ENCODE measurements around the gene PTPN22. TPM values are rescaled to one million over a fixed set of nuclear protein-coding genes. Genes with fewer than 3 reads are reported as not detected.

The PTPN22 gene
- total RNA-seq, 1 donor from 2014 or later = 26.1 TPM

DNA sequence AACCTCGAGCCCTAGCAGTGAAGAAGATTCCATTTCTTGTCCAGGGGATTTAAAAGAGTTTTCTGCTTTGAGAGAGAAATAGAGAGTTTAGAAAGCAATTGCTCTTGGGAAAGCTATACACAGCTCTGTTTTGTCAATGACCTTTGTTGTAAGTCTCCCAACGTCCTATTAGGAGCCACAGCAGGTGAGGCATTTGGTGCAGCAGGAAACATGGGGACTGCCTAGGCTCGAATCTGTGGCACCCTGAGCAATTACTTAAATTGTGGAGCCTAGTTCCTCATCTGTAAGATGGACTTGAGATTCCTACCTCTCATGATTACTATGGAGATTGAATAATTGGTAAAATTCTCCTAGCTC is 41.8 kb upstream of the PTPN22 start:
- TF ChIP-seq, protein P1, sequence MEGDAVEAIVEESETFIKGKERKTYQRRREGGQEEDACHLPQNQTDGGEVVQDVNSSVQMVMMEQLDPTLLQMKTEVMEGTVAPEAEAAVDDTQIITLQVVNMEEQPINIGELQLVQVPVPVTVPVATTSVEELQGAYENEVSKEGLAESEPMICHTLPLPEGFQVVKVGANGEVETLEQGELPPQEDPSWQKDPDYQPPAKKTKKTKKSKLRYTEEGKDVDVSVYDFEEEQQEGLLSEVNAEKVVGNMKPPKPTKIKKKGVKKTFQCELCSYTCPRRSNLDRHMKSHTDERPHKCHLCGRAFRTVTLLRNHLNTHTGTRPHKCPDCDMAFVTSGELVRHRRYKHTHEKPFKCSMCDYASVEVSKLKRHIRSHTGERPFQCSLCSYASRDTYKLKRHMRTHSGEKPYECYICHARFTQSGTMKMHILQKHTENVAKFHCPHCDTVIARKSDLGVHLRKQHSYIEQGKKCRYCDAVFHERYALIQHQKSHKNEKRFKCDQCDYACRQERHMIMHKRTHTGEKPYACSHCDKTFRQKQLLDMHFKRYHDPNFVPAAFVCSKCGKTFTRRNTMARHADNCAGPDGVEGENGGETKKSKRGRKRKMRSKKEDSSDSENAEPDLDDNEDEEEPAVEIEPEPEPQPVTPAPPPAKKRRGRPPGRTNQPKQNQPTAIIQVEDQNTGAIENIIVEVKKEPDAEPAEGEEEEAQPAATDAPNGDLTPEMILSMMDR (IDR thresholded peaks at IDR 0.05) = no peak
- no peak overlapping the region for H3K4me3 Mint-ChIP-seq
- H3K27ac Mint-ChIP-seq = no peak overlapping the region
- H3K27me3 Mint-ChIP-seq = no peaks in the 10 kb centered on the region
- no peaks in the 10 kb centered on the region for H3K4me1 Mint-ChIP-seq
- H3K36me3 Mint-ChIP-seq (ENCODE audit: low read depth) = peaks cover 30% of the 10 kb centered on the region
- POLR2A ChIA-PET = interaction anchor here (1.5 kb wide), 1 partner anchor 16 kb away, joined by 4 read pairs; the partner anchor contains the start of gene HIPK1
- DNase-seq (no peak), ATAC-seq (ENCODE audit: low read depth) (no peak)
- intact Hi-C loops (cut with micrococcal nuclease) = no loop called here
- CTCF ChIA-PET = interaction anchor here (1.5 kb wide), 1 partner anchor 78 kb away, joined by 3 read pairs; no protein-coding TSS in a partner anchor
- no peaks in the 10 kb centered on the region for H3K9me3 Mint-ChIP-seq

DNA sequence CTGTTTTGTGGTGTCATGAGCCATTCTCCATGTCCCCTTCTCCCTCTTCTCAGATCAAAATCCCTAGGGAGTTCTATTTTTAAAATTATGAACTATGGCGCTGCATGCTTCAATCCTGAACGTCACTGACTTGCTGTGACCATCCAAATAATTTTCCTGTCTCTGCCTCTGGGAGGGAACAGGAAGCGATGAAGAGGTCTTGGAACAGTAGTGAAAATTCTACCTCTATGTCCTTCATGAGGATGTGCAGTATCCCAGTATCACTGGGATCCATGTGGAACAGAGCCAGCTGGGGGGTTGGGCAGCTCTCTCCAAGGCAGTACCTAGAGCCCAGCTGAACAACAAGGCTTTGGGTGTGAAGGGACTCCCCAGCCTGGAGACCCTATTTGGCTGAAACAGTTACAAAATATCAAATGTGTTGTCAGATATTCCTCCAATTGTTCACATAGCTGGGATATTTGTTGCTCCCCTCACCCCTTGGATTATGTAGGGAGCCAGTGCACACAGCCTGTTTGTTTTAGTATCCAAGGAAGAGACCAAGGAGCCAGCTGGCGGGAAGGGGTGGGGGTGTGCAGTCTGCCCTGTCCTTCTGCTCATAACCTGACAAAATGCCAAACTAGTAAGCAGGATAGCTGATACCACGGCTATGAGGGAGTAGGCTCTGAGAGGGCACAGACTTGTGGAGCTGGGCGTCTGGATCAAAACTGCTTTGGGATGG is 41.2 kb upstream of the PTPN22 start:
- intact Hi-C loops (cut with micrococcal nuclease) = no loop called here

DNA sequence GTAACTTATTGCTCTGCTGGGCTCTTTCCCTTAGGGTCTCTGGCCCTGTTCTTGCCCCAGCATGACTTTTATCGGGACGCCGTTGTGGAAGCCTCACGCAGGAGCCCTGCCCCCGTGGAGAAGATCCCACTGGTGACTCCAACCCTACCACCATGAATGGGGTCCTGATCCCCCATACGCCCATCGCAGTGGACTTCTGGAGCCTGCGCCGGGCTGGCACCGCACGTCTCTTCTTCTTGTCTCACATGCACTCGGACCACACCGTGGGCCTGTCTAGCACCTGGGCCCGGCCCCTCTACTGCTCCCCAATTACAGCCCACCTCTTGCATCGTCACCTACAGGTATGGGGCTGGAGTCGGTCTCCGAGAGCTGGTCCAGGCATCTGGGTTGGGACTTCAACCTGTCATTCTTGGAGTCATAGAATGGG is 33.9 kb upstream of the PTPN22 start:
- Mint-ChIP-seq H3K27me3 (no peaks in the 10 kb centered on the region), H3K36me3 (ENCODE audit: low read depth) (peaks cover 61% of the 10 kb centered on the region), H3K27ac (peak overlapping the region; percentile 95), H3K4me3 (peak overlapping the region; percentile 94), H3K9me3 (no peaks in the 10 kb centered on the region), H3K4me1 (peaks cover 51% of the 10 kb centered on the region)
- no peak for DNase-seq
- no peak for ATAC-seq (ENCODE audit: low read depth)
- intact Hi-C loops (cut with micrococcal nuclease) = loop anchor here (1.0 to 10.0 kb wide), 9 partner anchors 24 to 1511 kb away; partner anchors contain the start of genes BCAS2, CSDE1, CTTNBP2NL and HIPK1
- TF ChIP-seq, protein P1 (IDR thresholded peaks at IDR 0.05) = no peak
- POLR2A ChIA-PET = interaction anchor here (0.6 to 5.2 kb wide), 8 partner anchors 24 to 99 kb away, joined by 3 to 127 read pairs (median 8); partner anchors contain the start of genes HIPK1 and RSBN1
- CTCF ChIA-PET = interaction anchor here (1.1 to 3.8 kb wide), 4 partner anchors 21 to 71 kb away, joined by 3 to 43 read pairs (median 24); partner anchors contain the start of gene HIPK1

More for the DNA sequence above, 41.2 kb upstream of the PTPN22 start:
- CTCF ChIA-PET = interaction anchor here (1.5 kb wide), 1 partner anchor 77 kb away, joined by 3 read pairs; no protein-coding TSS in a partner anchor
- Mint-ChIP-seq H3K27me3 (no peaks in the 10 kb centered on the region), H3K36me3 (ENCODE audit: low read depth) (peaks cover 35% of the 10 kb centered on the region), H3K4me1 (no peaks in the 10 kb centered on the region), H3K27ac (no peak overlapping the region), H3K9me3 (no peaks in the 10 kb centered on the region), H3K4me3 (no peak overlapping the region)
- POLR2A ChIA-PET = interaction anchor here (1.5 kb wide), 1 partner anchor 16 kb away, joined by 4 read pairs; the partner anchor contains the start of gene HIPK1
- DNase-seq (no peak), ATAC-seq (ENCODE audit: low read depth) (no peak)
- TF ChIP-seq, protein P1 (IDR thresholded peaks at IDR 0.05) = no peak

DNA sequence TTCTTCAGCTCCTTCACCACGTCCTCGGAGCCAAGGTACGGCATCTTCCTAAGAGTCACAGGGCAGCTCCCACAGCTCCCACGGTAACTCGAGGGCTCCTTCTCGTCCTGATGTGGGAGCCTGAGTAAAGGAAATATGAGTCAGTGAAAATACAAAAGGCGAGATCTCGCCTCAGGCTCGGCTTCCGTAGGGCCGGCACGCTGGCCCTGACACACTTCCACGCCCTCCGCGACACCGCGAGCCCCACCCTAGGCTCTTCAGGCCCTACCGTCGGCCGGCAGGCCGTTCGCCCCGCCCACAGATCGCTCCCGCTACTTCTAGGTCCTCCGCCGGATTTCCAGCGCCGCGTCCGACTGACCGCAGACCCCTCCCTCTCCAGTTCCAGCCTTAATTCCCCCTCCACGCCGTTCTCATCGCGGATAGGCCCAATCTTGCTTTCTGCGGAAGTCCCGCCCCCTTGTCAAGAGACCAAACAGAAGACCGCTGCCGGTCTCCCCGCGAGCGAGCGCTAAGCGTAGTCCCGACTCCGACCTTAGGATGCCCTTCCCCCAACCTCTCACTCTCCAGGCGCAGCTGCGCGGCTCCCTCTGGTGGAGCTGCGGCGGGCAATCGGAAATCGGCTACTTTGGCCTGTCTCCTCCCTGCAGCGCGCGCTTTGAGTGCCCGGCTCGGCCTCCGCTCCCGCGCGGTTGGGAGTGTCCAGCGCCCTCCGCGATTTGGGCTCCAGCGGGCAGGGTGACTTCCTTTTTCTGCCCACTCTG is 33.3 kb upstream of the PTPN22 start, which contains the start of the genes AP4B1 and DCLRE1B:
TSS of gene AP4B1 (minus strand) at position 126 of the 761 bp plus-strand sequence. CDS start at position 44, 82 bp downstream.
TSS of gene DCLRE1B (plus strand) at position 653 of the 761 bp plus-strand sequence. CDS start 261 bp downstream, outside the sequence.
- H3K27ac Mint-ChIP-seq = peak within 1 kb of the TSS; percentile 95
- peaks cover 51% of the 10 kb centered on the region for H3K4me1 Mint-ChIP-seq
- CTCF ChIA-PET = interaction anchor here (1.0 to 3.8 kb wide), 9 partner anchors 22 to 70 kb away, joined by 3 to 43 read pairs (median 4); partner anchors contain the start of gene HIPK1
- ATAC-seq (ENCODE audit: low read depth) (peak; percentile 91), DNase-seq (peak; percentile 89)
- H3K9me3 Mint-ChIP-seq = no peaks in the 10 kb centered on the region
- POLR2A ChIA-PET = interaction anchor here (0.7 to 5.2 kb wide), 12 partner anchors 25 to 145 kb away, joined by 3 to 127 read pairs (median 8); partner anchors contain the start of genes HIPK1, PHTF1 and RSBN1
- H3K36me3 Mint-ChIP-seq (ENCODE audit: low read depth) = peaks cover 61% of the 10 kb centered on the region
- intact Hi-C loops (cut with micrococcal nuclease) = loop anchor here (1.0 to 10.0 kb wide), 10 partner anchors 24 to 1510 kb away; partner anchors contain the start of genes BCAS2, CSDE1, CTTNBP2NL and HIPK1
- TF ChIP-seq, protein P1 (IDR thresholded peaks at IDR 0.05) = no peak
- peak within 1 kb of the TSS; percentile 94 for H3K4me3 Mint-ChIP-seq
- H3K27me3 Mint-ChIP-seq = no peaks in the 10 kb centered on the region

All from activated B cell treated with CpG ODN at 0.5 μM for 24 hours (primary cell).